ENCODE results near the gene POLDIP2.

Gene POLDIP2

DNA sequence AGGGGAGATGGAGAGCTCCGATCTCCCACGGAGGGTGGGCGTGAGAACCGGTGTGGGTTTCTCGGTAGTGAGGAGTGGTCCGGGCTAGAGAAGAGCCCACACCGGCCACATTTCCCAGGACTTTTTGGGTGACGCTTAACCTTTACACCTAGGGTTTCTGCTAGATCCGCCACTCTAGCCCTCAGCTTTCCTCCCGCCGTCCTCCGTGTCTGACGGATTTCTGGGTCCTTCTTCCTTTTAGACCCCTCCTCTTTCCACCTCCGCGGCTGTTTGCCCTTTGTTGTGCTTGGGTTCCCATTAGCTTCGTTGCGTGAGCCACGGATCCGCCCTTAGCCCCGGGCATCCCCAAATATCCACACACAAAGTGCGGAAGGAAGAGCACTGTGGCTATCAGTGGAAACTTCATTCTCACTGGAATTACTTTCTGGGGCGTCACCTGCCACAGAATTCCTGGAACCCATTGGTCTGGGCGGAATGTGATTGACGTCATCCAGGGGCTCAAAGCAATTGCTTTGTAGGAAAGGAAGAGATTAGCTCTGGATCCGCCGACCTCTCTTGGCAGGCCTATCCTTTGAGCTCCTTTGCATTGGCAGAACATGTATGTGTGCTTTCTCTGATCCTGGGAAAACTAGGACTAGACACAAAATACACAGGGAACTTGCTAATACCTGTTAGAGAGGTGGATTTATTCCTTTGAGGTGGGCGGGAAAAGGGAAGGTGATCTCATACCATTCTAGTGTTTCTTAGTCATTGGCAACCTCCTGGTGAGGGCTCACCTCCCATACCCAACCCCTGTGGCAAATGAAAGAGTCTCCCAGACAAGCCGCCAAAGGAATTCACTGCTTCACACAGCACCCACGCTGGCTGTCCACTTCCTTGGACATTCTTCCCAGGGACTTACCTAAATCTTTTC is 21.1 kb downstream of the POLDIP2 start:
- DNase-seq (ENCODE audit: low spot score) = peak; percentile 81

DNA sequence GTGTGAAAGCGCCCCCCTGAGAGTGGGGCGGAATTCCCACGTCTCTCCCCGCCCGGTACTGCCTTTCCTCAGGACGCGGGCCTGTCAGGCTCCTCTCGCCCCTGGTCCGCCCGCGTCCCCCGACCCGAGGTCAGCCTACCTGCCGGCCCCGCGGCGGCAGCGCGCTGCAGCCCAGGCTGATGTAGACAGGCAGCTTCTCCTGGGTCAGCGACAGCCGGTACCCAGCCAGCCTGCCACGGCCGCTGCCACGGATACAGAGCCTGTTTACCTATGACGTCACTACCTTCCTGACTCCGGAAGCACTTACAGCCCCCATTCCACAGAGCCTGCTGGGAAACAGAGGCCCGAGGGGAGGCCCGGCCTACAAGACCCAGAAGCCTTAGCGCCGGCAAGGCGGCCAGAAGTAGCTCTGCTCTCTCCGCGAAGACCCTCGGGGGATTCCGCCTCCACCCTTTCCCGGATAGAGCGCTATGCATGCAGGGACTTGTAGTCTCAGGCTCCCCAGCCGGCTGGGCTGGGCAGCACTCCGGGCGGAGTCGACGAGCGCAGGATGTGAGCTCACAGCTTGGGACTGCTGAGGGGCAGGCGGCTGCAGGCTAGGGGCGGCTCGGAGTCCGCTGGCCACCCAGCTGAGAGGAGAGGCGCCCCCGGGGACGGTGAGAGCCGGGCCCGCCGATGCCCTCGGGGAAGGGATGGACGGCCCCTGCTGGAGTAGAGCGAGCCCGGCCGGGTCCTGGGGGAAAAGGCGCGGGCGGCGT is 21.9 kb downstream of the POLDIP2 start, which contains the start of the genes IFT20 and TNFAIP1:
IFT20 (minus strand) TSS at position 272 of the 758 bp plus-strand sequence. CDS start 3,487 bp downstream, outside the sequence.
TNFAIP1 (plus strand) TSS at position 561 of the 758 bp plus-strand sequence. CDS start 3,761 bp downstream, outside the sequence.
- DNase-seq (ENCODE audit: low spot score) = peak; percentile 96

DNA sequence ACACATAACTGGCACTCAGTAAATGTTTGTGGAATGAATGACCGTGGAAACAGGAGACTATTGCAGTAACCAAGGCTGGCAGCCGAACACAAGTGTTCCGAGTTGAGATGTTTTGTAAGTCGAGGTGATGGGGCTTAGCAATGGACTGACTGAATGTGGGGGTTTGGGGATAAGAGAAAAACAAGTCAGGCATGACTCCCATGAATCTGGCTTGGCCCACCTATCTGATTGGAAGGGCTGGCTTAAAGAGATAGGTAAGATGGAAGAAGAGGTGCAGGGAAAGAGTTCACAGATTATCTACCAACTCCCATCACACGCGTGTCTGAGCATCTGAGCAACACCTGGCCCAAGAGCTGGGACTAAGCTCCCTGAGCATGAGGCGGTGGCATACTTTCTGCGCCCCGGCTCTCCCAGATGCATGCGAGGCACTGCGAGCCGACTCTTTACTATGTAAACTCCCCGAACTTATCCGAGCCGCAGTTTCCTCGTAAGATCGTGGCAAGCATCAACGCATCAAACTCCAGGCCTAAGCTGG is 22.6 kb downstream of the POLDIP2 start:
- DNase-seq (ENCODE audit: low spot score) = no peak

DNA sequence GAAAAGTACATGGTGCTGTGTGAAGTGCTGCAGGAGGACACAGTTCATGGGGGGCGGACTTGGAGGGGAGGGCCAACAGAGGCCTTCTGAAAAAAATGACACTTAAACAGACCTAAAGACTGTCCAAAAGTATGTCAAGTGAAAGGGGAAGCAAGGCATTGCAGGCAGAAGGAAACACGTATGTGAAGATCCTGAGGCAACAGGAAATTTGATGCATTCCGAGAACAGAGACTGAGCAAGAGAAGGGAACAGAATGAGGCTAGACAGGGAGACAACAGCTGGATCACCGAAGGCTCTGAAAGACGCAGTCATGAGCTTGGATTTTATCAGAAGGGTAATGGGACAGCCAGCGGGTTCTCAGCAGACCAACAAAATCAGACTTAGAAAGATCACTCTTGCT is 23.2 kb downstream of the POLDIP2 start:
- DNase-seq (ENCODE audit: low spot score) = no peak

DNA sequence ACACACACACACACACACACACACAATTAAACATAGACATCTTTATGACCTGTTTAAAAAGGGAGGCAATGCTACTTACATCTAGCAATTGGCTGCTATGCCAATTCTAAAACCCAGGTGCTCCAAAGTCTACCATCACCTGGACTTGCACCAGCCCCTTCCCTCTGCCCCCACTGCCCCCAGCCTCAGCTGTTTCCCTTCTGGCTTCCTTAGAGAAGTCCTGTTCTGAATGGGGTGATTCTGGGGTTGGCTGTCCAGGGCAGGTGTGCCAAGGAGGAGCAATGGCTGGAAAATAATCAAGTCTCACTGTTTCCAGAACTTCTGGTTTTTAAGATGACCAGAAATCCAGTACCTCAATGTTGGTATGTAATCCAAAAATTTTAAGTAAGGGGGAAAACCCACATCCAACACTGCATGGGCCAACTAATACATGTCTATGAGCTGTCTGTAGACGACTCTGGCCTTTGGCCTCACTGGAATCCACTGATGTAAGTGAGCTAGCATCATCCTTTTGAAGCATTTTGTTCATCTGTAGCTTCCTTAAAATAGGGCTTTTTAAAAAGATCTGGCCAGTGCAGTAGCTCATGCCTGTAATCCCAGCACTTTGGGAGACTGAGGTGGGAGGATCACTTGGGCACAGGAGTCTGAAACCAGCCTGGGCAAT is 24.1 kb downstream of the POLDIP2 start:
- no peak for DNase-seq (ENCODE audit: low spot score)

DNA sequence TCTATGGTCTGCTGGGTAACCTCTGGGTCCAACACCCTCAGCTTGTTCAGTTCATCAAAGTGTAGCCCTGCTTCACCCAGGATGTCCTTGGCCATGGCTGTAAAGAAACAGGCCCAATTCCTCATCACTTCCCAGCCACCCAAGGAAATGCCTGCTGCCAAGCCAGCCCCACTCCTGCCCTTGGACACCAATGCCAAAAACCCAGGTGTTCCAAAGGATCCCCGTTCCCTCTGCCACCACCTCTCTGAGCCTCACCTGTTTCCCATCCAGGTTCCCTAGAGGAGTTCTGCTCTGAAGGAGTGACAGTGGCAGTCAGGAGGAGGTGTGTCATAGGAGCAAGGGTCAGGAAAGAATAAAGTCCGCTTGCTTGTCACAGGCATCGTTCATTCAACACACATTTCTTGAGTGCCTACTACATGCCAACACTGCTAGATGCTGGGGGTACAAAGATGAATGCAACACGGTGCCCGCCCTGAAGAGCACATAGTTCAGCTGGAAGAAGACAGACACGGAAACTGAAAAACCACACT is 25.4 kb downstream of the POLDIP2 start:
- DNase-seq (ENCODE audit: low spot score) = no peak

DNA sequence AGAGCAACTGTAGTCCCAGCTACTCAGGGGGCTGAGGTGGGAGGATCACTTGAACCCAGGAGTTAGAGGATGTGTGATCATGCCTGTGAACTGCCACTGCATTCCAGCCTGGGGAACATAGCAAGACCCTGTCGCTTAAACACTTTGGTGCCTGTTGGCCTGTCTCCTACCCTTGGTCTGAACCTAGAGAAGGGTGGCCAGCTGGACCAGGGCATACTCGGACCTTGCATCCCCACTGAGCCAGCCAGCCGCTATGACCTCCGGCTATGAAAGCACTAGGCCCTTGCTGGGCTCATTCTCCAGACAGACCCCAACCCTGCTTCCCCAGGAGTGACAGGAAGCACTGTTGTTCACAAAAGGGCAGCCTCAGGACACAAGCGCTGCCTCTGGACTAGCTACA is 26.7 kb downstream of the POLDIP2 start:
- DNase-seq (ENCODE audit: low spot score) = no peak

DNA sequence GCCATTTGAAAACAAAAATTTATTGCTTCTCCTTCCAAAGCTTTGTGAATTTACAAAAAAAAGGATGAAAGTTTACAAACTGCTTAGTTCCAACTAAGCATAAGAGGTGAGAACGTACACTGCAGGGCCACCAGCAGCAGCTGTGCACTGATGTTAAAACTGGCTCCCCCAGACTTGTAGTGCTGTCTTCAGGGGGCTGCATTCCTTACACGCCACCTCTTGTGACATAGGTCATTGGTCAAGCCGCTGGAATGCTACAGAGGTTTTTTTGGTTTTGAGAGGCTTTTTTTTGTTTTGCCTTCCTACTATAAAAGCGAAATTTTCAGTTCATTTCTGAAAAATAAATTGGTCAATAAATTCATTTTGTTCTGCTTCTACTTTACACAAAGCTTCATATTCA is 29.0 kb downstream of the POLDIP2 start:
- DNase-seq (ENCODE audit: low spot score) = no peak

DNA sequence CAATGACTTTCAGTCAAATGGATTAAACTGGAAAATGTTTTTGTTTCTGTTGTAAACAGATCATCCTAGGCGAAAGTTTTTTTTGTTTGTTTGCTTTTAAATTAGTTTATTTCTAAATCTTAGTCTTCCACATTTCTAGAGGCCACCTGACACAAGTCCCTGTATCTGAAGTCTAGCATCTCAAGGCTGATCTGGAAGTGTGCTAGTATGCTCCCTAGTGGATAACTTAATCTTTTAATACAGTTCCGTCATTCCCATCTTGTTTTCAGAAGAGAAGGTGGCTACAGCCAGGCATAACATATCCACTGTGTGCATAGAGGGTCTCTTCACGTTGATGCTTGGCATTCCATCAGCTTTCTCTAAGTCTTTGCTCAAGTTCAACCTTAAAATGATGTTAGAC is 29.6 kb downstream of the POLDIP2 start:
- peak; percentile 26 for DNase-seq (ENCODE audit: low spot score)

DNA sequence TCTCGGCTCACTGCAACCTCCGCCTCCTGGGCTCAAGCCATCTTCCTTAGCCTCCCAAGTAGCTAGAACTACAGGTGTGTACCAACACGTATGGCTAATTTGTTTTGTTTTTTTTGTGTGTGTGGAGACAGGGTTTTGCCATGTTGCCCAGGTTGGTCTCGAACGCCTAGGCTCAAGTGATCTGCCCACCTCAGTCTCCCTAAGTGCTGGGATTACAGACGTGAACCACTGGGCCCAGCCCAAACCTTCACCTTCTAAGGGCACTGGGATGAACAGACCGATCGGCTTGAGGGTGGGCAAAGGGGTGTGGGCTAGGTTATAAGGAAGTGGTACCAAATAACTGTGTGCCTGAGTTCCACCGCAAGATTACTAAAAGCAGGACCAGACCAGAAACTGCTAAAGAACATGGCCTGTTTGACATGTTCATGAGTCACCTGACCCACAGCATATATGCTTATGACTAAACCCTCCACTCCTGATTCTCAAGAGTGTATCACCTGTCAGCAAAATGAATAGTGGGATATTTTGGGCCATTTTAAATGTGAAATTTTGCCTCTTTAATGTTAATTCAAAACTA is 30.2 kb downstream of the POLDIP2 start:
- DNase-seq (ENCODE audit: low spot score) = no peak

DNA sequence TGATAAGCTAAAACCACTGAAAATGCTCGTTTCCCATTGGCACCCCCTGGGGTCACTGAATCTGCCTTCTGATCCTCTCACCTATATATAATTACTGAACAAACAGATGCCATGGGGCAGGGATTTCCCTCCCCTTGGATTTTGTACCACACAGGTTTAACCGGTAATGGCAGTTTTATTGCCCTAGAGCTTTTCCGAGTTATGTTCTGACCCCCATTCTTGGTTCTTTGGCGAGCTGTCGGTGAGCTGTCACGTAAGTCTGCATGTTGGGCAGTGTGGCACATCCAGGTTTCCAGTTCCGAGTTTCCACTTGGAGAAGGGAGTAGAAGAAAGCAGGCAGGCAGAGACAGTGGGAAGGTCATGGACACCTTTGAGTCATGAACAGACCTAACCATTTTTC is 31.2 kb downstream of the POLDIP2 start:
- no peak for DNase-seq (ENCODE audit: low spot score)

DNA sequence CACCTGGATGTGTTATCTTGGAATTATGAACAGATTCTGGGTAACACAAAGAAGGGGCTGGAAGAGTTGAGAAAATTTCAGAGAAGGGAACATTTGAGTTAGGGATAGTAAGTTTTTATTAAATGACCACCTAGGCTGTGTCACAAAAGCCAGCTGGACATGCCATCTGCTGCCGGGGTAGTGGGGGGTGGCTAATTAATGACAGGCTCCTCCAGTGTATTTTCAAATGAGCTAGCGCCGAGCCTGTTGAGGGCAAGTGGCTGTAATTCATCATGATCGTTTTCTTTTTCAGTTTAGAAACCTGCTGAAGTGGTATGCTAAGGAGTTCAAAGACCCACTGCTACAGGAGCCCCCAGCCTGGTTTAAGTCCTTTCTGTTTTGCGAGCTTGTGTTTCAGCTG is 32.1 kb downstream of the POLDIP2 start:
- no peak for DNase-seq (ENCODE audit: low spot score)

DNA sequence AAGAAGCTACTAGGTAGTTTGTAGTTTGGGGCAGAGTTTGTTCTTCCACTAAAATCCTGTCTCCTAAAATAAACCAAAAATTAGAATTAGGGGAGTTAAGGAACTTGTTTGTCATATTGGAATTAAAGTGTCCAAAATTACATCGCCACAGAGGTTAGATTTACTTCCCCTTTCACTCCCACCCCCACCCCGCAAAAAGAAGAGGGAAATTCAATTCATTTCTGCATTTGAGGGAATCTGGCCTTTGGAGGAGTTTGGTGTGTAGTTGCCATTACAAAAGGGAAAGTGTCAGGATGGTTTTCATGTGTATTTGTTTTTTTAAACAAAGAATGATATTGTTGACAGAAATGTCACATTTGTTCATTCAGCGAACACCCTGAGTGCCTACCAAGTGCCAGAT is 32.5 kb downstream of the POLDIP2 start:
- DNase-seq (ENCODE audit: low spot score) = no peak

DNA sequence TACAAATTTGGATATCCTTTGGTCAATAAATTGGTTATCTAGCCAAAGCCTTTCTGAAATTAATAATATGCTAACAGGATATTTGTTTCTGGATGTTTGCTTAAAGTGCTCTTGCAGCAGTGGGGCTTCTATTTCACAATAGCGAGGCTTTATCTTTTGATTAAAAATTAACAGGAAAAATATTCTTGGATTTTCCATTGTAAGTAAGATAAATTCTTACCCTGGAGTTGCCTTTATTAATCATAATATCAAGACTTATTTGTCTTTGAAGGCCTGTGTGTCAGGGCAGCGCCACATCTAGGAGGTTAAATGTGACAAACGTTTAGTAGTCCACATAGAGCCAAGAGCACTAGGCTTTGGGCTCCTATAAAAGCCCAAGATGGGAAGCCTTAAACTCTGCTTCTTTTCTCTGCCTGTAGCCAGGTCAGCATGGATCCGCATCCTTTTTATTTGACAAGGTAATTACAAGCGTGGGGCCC is 33.0 kb downstream of the POLDIP2 start:
- no peak for DNase-seq (ENCODE audit: low spot score)

DNA sequence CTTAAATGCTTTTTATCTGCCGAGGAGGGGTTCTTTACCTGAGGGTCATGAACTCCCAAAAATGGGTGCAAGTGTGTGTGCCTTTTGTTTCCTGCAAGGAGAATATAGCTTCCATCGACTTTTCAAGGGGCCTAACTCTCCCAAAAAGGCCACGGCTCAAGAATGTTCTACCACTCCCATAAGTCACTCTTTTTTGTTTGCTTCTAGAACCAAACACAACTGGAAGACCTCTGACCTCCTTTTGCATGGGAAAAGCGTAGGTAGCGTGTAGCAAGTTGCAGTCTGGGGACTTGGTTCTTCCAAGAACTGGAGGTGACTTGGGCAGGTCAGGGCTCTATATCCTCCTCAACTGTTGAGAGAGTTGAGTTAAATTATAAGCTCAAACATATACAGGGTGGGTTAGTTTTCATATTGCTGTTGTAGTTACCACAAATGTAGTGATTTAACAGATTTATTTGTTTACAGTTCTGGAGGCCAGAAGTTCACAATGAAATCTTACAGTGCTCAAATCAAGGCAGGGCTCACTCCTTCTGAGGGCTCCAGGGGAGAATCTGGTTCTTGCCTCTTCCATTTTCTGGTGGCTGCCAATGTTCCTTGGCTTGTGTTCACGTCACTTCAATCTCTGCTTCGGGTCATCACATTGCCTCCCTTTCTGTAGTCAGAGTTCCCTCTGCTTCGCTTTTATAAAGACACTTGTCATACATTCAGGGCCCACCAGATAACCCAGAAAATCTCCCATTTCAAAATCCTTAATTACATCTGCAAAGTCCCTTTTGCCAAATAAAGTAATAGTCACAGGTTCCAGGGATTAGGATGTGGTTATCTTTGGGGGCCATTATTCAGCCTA is 36.9 kb downstream of the POLDIP2 start:
- no peak for DNase-seq (ENCODE audit: low spot score)

DNA sequence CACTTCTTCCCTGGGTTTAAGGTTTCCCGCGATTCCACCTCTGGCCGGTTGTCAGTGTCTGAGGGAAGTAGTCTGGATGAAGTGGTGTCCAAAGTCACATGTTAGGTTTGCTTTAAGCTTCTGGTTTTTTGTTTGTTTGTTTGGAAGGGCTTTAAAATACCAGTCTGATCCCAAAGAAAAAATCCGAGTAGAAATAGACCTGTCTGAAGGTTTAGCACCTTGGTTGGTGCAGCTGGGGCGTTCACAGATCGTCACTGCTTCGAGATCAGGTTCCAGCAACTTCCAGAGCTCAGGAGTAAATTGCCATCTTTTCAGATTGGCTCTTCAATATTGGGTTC is 37.8 kb downstream of the POLDIP2 start:
- DNase-seq (ENCODE audit: low spot score) = no peak

DNA sequence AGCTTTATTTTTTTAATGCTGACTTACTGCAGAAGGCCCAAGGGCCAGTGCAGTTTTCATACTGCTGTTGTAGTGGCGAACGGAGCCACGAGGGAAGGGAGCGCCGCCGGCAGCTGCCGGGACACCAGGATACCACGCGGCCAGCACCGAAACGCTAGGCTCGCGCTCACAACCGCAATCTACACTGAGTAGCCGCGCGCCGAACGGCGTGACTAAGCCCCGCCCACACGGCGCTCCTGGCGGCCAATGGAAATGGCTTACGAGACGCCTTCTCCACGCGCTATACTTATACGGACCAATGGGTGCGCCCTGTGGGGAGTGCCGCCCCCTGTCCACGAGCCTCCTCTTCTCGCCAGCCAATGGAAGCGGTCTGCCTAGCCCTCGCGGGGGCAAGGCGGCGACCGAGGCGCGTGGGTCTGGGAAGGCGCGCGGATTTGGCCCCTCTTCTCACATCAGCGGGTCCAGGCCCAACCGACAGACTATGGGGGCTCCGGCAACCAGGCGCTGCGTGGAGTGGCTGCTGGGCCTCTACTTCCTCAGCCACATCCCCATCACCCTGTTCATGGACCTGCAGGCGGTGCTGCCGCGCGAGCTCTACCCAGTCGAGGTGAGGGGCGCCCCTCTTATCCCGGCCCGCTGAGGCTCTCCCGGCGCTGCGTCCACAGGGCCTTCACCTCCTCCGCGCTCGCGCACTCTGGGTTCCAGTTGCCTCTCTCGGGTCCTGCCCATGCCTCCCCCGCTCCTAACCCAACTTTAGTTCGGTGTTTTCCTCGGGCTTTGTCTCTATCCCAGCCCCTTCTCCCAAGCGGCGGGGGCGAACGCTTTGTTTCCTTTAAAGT is 38.3 kb downstream of the POLDIP2 start, which contains the start of gene TMEM97:
TMEM97 (plus strand) TSS at position 442 of the 839 bp plus-strand sequence; CDS start at position 482, 40 bp downstream.
- peak; percentile 97 for DNase-seq (ENCODE audit: low spot score)

DNA sequence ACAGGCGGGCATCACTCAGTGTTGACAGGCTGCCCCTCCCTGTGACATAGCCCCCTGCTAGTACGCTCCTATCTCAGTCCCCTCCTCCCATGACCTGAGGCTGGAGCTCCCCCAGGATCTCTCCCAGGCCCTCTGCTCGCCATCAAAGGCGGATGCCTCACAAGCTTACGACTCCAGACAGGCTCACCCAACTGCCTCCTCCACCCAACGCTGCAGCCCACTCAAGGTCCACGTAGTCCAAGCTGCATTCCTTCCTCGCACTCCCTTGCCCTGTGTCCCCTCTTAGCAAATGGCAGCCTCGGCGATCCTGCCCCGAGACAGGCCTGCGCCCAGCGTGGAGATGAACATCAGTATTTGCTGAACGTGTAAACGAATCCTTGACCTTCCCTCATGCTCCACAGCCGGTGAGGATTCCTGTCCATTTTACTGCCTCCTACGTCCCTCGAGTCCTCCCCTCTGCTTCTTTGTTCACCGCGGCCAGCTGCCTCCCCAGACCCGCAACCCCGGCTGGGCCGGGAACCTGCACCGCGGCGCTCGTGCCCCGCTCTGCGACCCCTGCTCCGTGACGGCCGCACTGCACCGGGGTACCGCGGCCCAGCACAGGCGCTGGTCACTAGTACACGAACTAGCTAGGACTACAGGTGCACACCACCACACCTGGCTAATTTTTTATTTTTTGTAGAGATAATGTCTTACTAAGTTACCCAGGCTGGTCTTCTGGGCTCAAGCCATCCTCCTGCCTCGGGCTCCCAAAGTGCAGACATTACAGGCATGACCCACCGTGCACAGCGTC is 39.2 kb downstream of the POLDIP2 start:
- no peak for DNase-seq (ENCODE audit: low spot score)

All from AG08395 (cell line).